HepG2 (cell line): Measurements from ENCODE around the gene AP3D1. TPM values are rescaled to one million over a fixed set of nuclear protein-coding genes. Genes with fewer than 3 reads are reported as not detected.
"Not testable (repeated sequence)": the region's sequence is repeated elsewhere in the genome, so short reads cannot be mapped to it uniquely, and the experiment has no call there.

ENCODE experiments used
- BRCA1 ChIP-seq: sonication (generic); formaldehyde crosslinking; IDR thresholded peaks from 2 replicates; pipeline ENCODE4 v1.4.0; 2020; ENCODE audit warnings: missing genetic modification reagents
- CEBPG ChIP-seq: IDR thresholded peaks from 2 replicates; pipeline ENCODE4 v1.6.1; 2016
- GATA4 ChIP-seq: sonication (generic); IDR thresholded peaks from 2 replicates; pipeline ENCODE4 v1.6.1; 2016; ENCODE audit warnings: antibody characterized with exemption, low read depth, borderline replicate concordance
- GATAD2A ChIP-seq: IDR thresholded peaks from 2 replicates; pipeline ENCODE4 v1.6.1; 2016
- GFI1 ChIP-seq: sonication (generic); formaldehyde crosslinking; IDR thresholded peaks from 2 replicates; pipeline ENCODE4 v1.5.0; 2020; ENCODE audit warnings: missing genetic modification reagents, mild to moderate bottlenecking, borderline replicate concordance
- NR2C2 ChIP-seq: sonication (generic); formaldehyde crosslinking; IDR thresholded peaks from 2 replicates; pipeline ENCODE4 v1.4.0; 2020; ENCODE audit warnings: missing genetic modification reagents, mild to moderate bottlenecking, moderate library complexity, borderline replicate concordance
- SOX5 ChIP-seq: IDR thresholded peaks from 2 replicates; pipeline ENCODE4 v1.6.1; 2016; ENCODE audit warnings: borderline replicate concordance
- ZNF224 ChIP-seq: sonication (generic); formaldehyde crosslinking; IDR thresholded peaks from 2 replicates; pipeline ENCODE4 v1.5.0; 2020; ENCODE audit warnings: mild to moderate bottlenecking, missing genetic modification reagents
- ZNF572 ChIP-seq: sonication (generic); formaldehyde crosslinking; IDR thresholded peaks from 2 replicates; pipeline ENCODE4 v1.5.1; 2020; ENCODE audit warnings: mild to moderate bottlenecking, missing genetic modification reagents
- polyA plus RNA-seq, 8 experiments: library from polyadenylated mRNA; depleted of rRNA in 3 of 8; stranded (reverse) in 7 of 8; unstranded in 1 of 8; fragments of >200 nt; fragmentation: Illumina TruSeq in 4 of 8; extraction: Trizol in 4 of 8; gene quantifications; 2 replicates each; pipeline versions ENCODE4 v1.2.1 to v1.2.3, GENCODE V29; 2011 to 2016; ENCODE audit warnings: low read depth in 4 of 8, missing spikeins in 1 of 8, mixed read lengths in 1 of 8; ENCODE audit not compliant: insufficient read depth in 1 of 8
- total RNA-seq, 5 experiments: library from RNA; depleted of rRNA; stranded (reverse); fragments of >200 nt; fragmentation: Illumina TruSeq; extraction: Trizol; gene quantifications; 2 replicates each; pipeline ENCODE4 v1.2.3, GENCODE V29; 2016; ENCODE audit warnings: low read depth in 1 of 5
- TF ChIP-seq, protein P1 (sequence below), 2 experiments: sonication (generic) in 1 of 2; formaldehyde crosslinking in 1 of 2; IDR thresholded peaks; 2 replicates each; pipeline versions ENCODE4 v1.4.0 to v1.6.1; 2016 to 2020; ENCODE audit warnings: borderline replicate concordance in 1 of 2, low read depth in 1 of 2, mild to moderate bottlenecking in 1 of 2, missing genetic modification reagents in 1 of 2
- TF ChIP-seq, protein P2 (sequence below): IDR thresholded peaks from 2 replicates; pipeline ENCODE4 v1.4.0; 2020; ENCODE audit warnings: mild to moderate bottlenecking, missing genetic modification reagents
- TF ChIP-seq, protein P3 (sequence below): sonication (generic); formaldehyde crosslinking; IDR thresholded peaks from 2 replicates; pipeline ENCODE4 v1.4.0; 2020; ENCODE audit warnings: missing genetic modification reagents, borderline replicate concordance
- TF ChIP-seq, protein P4 (sequence below): sonication (generic); formaldehyde crosslinking; IDR thresholded peaks from 2 replicates; pipeline ENCODE4 v1.4.0; 2020; ENCODE audit warnings: mild to moderate bottlenecking, low read depth, missing genetic modification reagents
- TF ChIP-seq, protein P5 (sequence below): IDR thresholded peaks from 2 replicates; pipeline ENCODE4 v1.6.1; 2012; ENCODE audit warnings: low read depth, low read length, improper control_type of control experiment

The AP3D1 gene
- total and polyA plus RNA-seq, 2 of the 13 experiments (the other 11 are each of a cell fraction or from before 2014, with no cell fraction given), result 68.0 to 82.6 TPM

DNA sequence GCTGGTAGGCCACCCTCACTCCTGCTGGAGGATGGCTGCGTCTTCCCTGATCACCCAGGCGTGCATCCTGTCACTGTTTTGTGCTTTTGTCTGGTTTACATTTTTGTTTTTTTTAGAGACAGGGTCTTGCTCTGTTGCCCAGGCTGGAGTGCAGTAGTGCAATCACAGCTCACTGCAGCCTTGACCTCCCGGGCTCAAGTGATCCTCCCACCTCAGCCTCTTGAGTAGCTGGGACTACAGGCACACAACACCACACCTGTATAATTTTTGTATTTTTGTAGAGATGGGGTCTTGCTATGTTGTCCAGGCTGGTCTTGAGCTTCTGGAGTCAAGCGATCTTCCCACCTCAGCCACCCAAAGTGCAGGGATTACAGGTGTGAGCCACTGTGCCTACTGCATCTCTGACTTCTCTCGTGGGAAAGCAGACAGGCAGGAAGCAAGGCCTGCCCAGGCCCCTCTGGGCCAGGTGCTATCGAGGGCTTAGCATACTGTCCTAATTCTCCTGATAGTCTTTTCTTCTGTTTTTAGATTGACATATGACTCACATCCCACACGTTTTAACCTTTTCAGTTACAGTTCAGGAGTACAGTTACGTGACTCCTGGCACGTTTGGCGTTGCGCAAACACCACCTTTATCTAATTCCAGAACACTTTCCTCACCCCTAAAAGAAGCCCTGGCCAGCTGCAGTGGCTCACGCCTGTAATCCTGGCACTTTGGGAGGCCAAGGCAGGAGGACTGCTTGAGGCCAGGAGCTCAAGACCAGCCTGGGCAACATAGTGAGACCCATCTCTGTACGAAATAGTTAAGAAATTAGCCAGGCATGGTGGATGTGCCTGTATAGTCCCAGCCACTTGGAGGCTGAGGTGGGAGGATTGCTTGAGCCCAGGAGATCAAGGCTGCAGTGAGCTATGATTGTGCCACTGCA lies 64.4 kb downstream of the AP3D1 start (continued):
- TF ChIP-seq, protein P1, sequence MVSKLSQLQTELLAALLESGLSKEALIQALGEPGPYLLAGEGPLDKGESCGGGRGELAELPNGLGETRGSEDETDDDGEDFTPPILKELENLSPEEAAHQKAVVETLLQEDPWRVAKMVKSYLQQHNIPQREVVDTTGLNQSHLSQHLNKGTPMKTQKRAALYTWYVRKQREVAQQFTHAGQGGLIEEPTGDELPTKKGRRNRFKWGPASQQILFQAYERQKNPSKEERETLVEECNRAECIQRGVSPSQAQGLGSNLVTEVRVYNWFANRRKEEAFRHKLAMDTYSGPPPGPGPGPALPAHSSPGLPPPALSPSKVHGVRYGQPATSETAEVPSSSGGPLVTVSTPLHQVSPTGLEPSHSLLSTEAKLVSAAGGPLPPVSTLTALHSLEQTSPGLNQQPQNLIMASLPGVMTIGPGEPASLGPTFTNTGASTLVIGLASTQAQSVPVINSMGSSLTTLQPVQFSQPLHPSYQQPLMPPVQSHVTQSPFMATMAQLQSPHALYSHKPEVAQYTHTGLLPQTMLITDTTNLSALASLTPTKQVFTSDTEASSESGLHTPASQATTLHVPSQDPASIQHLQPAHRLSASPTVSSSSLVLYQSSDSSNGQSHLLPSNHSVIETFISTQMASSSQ (IDR thresholded peaks at IDR 0.05; ENCODE audit: low read depth), result not testable (repeated sequence)
- TF ChIP-seq, protein P1 (CRISPR knock-in tag; IDR thresholded peaks at IDR 0.05; ENCODE audit: borderline replicate concordance), result 0 out of 2 replicates have a peak, but pooled peaks have one; percentile 23
- peak; percentile 30; the same call in 1 of the 2 replicates for TF ChIP-seq GFI1 (CRISPR knock-in tag)
- TF ChIP-seq, protein P2, sequence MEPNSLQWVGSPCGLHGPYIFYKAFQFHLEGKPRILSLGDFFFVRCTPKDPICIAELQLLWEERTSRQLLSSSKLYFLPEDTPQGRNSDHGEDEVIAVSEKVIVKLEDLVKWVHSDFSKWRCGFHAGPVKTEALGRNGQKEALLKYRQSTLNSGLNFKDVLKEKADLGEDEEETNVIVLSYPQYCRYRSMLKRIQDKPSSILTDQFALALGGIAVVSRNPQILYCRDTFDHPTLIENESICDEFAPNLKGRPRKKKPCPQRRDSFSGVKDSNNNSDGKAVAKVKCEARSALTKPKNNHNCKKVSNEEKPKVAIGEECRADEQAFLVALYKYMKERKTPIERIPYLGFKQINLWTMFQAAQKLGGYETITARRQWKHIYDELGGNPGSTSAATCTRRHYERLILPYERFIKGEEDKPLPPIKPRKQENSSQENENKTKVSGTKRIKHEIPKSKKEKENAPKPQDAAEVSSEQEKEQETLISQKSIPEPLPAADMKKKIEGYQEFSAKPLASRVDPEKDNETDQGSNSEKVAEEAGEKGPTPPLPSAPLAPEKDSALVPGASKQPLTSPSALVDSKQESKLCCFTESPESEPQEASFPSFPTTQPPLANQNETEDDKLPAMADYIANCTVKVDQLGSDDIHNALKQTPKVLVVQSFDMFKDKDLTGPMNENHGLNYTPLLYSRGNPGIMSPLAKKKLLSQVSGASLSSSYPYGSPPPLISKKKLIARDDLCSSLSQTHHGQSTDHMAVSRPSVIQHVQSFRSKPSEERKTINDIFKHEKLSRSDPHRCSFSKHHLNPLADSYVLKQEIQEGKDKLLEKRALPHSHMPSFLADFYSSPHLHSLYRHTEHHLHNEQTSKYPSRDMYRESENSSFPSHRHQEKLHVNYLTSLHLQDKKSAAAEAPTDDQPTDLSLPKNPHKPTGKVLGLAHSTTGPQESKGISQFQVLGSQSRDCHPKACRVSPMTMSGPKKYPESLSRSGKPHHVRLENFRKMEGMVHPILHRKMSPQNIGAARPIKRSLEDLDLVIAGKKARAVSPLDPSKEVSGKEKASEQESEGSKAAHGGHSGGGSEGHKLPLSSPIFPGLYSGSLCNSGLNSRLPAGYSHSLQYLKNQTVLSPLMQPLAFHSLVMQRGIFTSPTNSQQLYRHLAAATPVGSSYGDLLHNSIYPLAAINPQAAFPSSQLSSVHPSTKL (CRISPR knock-in tag), result peak; percentile 92
- peak; percentile 97 for TF ChIP-seq SOX5
- TF ChIP-seq, protein P3, sequence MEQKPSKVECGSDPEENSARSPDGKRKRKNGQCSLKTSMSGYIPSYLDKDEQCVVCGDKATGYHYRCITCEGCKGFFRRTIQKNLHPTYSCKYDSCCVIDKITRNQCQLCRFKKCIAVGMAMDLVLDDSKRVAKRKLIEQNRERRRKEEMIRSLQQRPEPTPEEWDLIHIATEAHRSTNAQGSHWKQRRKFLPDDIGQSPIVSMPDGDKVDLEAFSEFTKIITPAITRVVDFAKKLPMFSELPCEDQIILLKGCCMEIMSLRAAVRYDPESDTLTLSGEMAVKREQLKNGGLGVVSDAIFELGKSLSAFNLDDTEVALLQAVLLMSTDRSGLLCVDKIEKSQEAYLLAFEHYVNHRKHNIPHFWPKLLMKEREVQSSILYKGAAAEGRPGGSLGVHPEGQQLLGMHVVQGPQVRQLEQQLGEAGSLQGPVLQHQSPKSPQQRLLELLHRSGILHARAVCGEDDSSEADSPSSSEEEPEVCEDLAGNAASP (CRISPR knock-in tag), result peak; percentile 44; the same call in 1 of the 2 replicates
- peak; percentile 99 for TF ChIP-seq CEBPG (CRISPR knock-in tag)
- peak; percentile 89 for TF ChIP-seq GATAD2A (CRISPR knock-in tag)
- TF ChIP-seq NR2C2, result peak; percentile 47; the same call in 1 of the 2 replicates
- TF ChIP-seq, protein P4, sequence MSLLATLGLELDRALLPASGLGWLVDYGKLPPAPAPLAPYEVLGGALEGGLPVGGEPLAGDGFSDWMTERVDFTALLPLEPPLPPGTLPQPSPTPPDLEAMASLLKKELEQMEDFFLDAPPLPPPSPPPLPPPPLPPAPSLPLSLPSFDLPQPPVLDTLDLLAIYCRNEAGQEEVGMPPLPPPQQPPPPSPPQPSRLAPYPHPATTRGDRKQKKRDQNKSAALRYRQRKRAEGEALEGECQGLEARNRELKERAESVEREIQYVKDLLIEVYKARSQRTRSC (CRISPR knock-in tag), result 0 out of 2 replicates have a peak, but pooled peaks have one; percentile 53
- TF ChIP-seq, protein P5, sequence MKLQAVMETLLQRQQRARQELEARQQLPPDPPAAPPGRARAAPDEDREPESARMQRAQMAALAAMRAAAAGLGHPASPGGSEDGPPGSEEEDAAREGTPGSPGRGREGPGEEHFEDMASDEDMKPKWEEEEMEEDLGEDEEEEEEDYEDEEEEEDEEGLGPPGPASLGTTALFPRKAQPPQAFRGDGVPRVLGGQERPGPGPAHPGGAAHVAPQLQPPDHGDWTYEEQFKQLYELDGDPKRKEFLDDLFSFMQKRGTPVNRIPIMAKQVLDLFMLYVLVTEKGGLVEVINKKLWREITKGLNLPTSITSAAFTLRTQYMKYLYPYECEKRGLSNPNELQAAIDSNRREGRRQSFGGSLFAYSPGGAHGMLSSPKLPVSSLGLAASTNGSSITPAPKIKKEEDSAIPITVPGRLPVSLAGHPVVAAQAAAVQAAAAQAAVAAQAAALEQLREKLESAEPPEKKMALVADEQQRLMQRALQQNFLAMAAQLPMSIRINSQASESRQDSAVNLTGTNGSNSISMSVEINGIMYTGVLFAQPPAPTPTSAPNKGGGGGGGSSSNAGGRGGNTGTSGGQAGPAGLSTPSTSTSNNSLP, result peak; percentile 27; the same call in 1 of the 2 replicates
- TF ChIP-seq GATA4, result peak; percentile 66; the same call in 1 of the 2 replicates
- 0 out of 2 replicates have a peak, but pooled peaks have one; percentile 75 for TF ChIP-seq BRCA1 (CRISPR knock-in tag)
- 0 out of 2 replicates have a peak, but pooled peaks have one; percentile 55 for TF ChIP-seq ZNF224 (CRISPR knock-in tag)
- peak; percentile 90 for TF ChIP-seq ZNF572
